GM21529 (cell line): ENCODE measurements around the gene CCBE1.
A peak's percentile ranks its signal among the peaks of the same experiment; 100 is the strongest.
"Not testable (repeated sequence)": the region's sequence is repeated elsewhere in the genome, so short reads cannot be mapped to it uniquely, and the experiment has no call there.

ENCODE experiments used
- ATAC-seq: cut with Tn5 transposase; IDR thresholded peaks from one replicate; pipeline ENCODE4 v1.9.1; 2021; ENCODE audit not compliant: unreplicated experiment

Gene CCBE1

GRCh38 chr18:59715966-59716369 lies 18.7 kb upstream of the CCBE1 start:
- no peak for ATAC-seq

- no peak for ATAC-seq
These were observed 18.2 kb upstream of the CCBE1 start for GRCh38 chr18:59715445-59715844.

GRCh38 chr18:59714096-59714495 lies 16.9 kb upstream of the CCBE1 start:
- ATAC-seq, result not testable (repeated sequence)

GRCh38 chr18:59712311-59712710 lies 15.1 kb upstream of the CCBE1 start:
- ATAC-seq, result no peak

GRCh38 chr18:59708988-59709387 lies 11.8 kb upstream of the CCBE1 start:
- ATAC-seq, result no peak

- ATAC-seq, result no peak
These were observed 10.1 kb upstream of the CCBE1 start for GRCh38 chr18:59707306-59707705.

- no peak for ATAC-seq
These were observed 9.3 kb upstream of the CCBE1 start for GRCh38 chr18:59706499-59706898.

GRCh38 chr18:59705145-59705544 lies 7.9 kb upstream of the CCBE1 start:
- ATAC-seq, result no peak

GRCh38 chr18:59704146-59704545 lies 6.9 kb upstream of the CCBE1 start:
- no peak for ATAC-seq

- ATAC-seq, result no peak
These were observed 4.0 kb upstream of the CCBE1 start for GRCh38 chr18:59701272-59701671.

GRCh38 chr18:59700535-59700967 lies 3.3 kb upstream of the CCBE1 start:
- no peak for ATAC-seq

- ATAC-seq, result no peak
These were observed 2.7 kb upstream of the CCBE1 start for GRCh38 chr18:59699750-59700534.

- no peak for ATAC-seq
These were observed 1.8 kb upstream of the CCBE1 start for GRCh38 chr18:59699061-59699460.

- ATAC-seq, result peak; percentile 44
These were observed 650 bp downstream of the CCBE1 start for GRCh38 chr18:59696311-59697235.

GRCh38 chr18:59695551-59695950 lies 1.7 kb downstream of the CCBE1 start:
- ATAC-seq, result no peak

GRCh38 chr18:59694824-59695223 lies 2.4 kb downstream of the CCBE1 start:
- ATAC-seq, result no peak

- ATAC-seq, result no peak
These were observed 5.2 kb downstream of the CCBE1 start for GRCh38 chr18:59691996-59692395.

GRCh38 chr18:59690996-59691395 lies 6.2 kb downstream of the CCBE1 start:
- no peak for ATAC-seq

- no peak for ATAC-seq
These were observed 6.8 kb downstream of the CCBE1 start for GRCh38 chr18:59690186-59690982.

GRCh38 chr18:59689756-59690155 lies 7.5 kb downstream of the CCBE1 start:
- no peak for ATAC-seq

- no peak for ATAC-seq
These were observed 11.0 kb downstream of the CCBE1 start for GRCh38 chr18:59686260-59686659.
